ENCODE data around the gene ACBD6.
"Not testable (repeated sequence)": the region's sequence is repeated elsewhere in the genome, so short reads cannot be mapped to it uniquely, and the experiment has no call there.

The ACBD6 gene

GRCh38 chr1:180502361-180503279, at the start of gene ACBD6:
ACBD6 (minus strand) TSS chr1:180502577; CDS start chr1:180502266, 311 bp downstream.
- peak within 1 kb of the TSS; percentile 90 for H3K4me3 ChIP-seq (ENCODE audit: low read depth, low read length)
- H3K27me3 ChIP-seq (ENCODE audit: control insufficient read depth, insufficient read depth, low read length), result peaks cover 7% of the 10 kb centered on the region; the same call in 1 of the 2 replicates
- peak within 1 kb of the TSS; percentile 94 for H3K9ac ChIP-seq (ENCODE audit: low read depth, low read length)
- peak within 1 kb of the TSS; percentile 96 for H3K27ac ChIP-seq (ENCODE audit: low read depth, low read length)
- no peaks in the 10 kb centered on the region for H3K4me1 ChIP-seq (ENCODE audit: control insufficient read depth, insufficient read depth, low read length)
- peaks cover 10% of the 10 kb centered on the region for H3K36me3 ChIP-seq (ENCODE audit: control insufficient read depth, insufficient read depth, low read length)
- no peaks in the 10 kb centered on the region for H3K9me3 ChIP-seq (ENCODE audit: control insufficient read depth, insufficient read depth, low read length)

GRCh38 chr1:180551997-180552396, 49.6 kb upstream of the ACBD6 start:
- Histone ChIP-seq H3K27me3 (ENCODE audit: control insufficient read depth, insufficient read depth, low read length) (no peaks in the 10 kb centered on the region), H3K9ac (ENCODE audit: low read depth, low read length) (no peak overlapping the region), H3K36me3 (ENCODE audit: control insufficient read depth, insufficient read depth, low read length) (no peaks in the 10 kb centered on the region), H3K4me1 (ENCODE audit: control insufficient read depth, insufficient read depth, low read length) (0 out of 2 replicates have a peak, but pooled peaks cover 3% of the 10 kb centered on the region), H3K9me3 (ENCODE audit: control insufficient read depth, insufficient read depth, low read length) (no peaks in the 10 kb centered on the region), H3K4me3 (ENCODE audit: low read depth, low read length) (no peak overlapping the region), H3K27ac (ENCODE audit: low read depth, low read length) (no peak overlapping the region)

- H3K27me3 ChIP-seq (ENCODE audit: control insufficient read depth, insufficient read depth, low read length), result no peaks in the 10 kb centered on the region
- H3K9me3 ChIP-seq (ENCODE audit: control insufficient read depth, insufficient read depth, low read length), result no peaks in the 10 kb centered on the region
- no peak overlapping the region for H3K4me3 ChIP-seq (ENCODE audit: low read depth, low read length)
- no peak overlapping the region for H3K9ac ChIP-seq (ENCODE audit: low read depth, low read length)
- no peaks in the 10 kb centered on the region for H3K36me3 ChIP-seq (ENCODE audit: control insufficient read depth, insufficient read depth, low read length)
- H3K27ac ChIP-seq (ENCODE audit: low read depth, low read length), result no peak overlapping the region
- 0 out of 2 replicates have a peak, but pooled peaks cover 3% of the 10 kb centered on the region for H3K4me1 ChIP-seq (ENCODE audit: control insufficient read depth, insufficient read depth, low read length)
Observed at GRCh38 chr1:180550241-180550640, 47.9 kb upstream of the ACBD6 start.

- H3K9me3 ChIP-seq (ENCODE audit: control insufficient read depth, insufficient read depth, low read length); H3K27ac ChIP-seq (ENCODE audit: low read depth, low read length); H3K4me3 ChIP-seq (ENCODE audit: low read depth, low read length); H3K36me3 ChIP-seq (ENCODE audit: control insufficient read depth, insufficient read depth, low read length); H3K9ac ChIP-seq (ENCODE audit: low read depth, low read length); H3K27me3 ChIP-seq (ENCODE audit: control insufficient read depth, insufficient read depth, low read length); H3K4me1 ChIP-seq (ENCODE audit: control insufficient read depth, insufficient read depth, low read length): not testable (repeated sequence)
Observed at GRCh38 chr1:180549770-180550169, 47.4 kb upstream of the ACBD6 start.

- Histone ChIP-seq H3K9ac (ENCODE audit: low read depth, low read length) (no peak overlapping the region), H3K27ac (ENCODE audit: low read depth, low read length) (no peak overlapping the region), H3K27me3 (ENCODE audit: control insufficient read depth, insufficient read depth, low read length) (no peaks in the 10 kb centered on the region), H3K4me3 (ENCODE audit: low read depth, low read length) (no peak overlapping the region), H3K9me3 (ENCODE audit: control insufficient read depth, insufficient read depth, low read length) (no peaks in the 10 kb centered on the region), H3K36me3 (ENCODE audit: control insufficient read depth, insufficient read depth, low read length) (no peaks in the 10 kb centered on the region), H3K4me1 (ENCODE audit: control insufficient read depth, insufficient read depth, low read length) (0 out of 2 replicates have a peak, but pooled peaks cover 3% of the 10 kb centered on the region)
Observed at GRCh38 chr1:180548686-180549317, 46.4 kb upstream of the ACBD6 start.

- H3K9ac ChIP-seq (ENCODE audit: low read depth, low read length), result no peak overlapping the region
- no peaks in the 10 kb centered on the region for H3K27me3 ChIP-seq (ENCODE audit: control insufficient read depth, insufficient read depth, low read length)
- no peak overlapping the region for H3K27ac ChIP-seq (ENCODE audit: low read depth, low read length)
- H3K9me3 ChIP-seq (ENCODE audit: control insufficient read depth, insufficient read depth, low read length), result no peaks in the 10 kb centered on the region
- H3K4me3 ChIP-seq (ENCODE audit: low read depth, low read length), result no peak overlapping the region
- H3K36me3 ChIP-seq (ENCODE audit: control insufficient read depth, insufficient read depth, low read length), result no peaks in the 10 kb centered on the region
- H3K4me1 ChIP-seq (ENCODE audit: control insufficient read depth, insufficient read depth, low read length), result peaks cover 14% of the 10 kb centered on the region
Observed at GRCh38 chr1:180545991-180546390, 43.6 kb upstream of the ACBD6 start.

- Histone ChIP-seq H3K36me3 (ENCODE audit: control insufficient read depth, insufficient read depth, low read length) (no peaks in the 10 kb centered on the region), H3K9ac (ENCODE audit: low read depth, low read length) (no peak overlapping the region), H3K27ac (ENCODE audit: low read depth, low read length) (no peak overlapping the region), H3K9me3 (ENCODE audit: control insufficient read depth, insufficient read depth, low read length) (no peaks in the 10 kb centered on the region), H3K27me3 (ENCODE audit: control insufficient read depth, insufficient read depth, low read length) (no peaks in the 10 kb centered on the region), H3K4me3 (ENCODE audit: low read depth, low read length) (no peak overlapping the region), H3K4me1 (ENCODE audit: control insufficient read depth, insufficient read depth, low read length) (peaks cover 11% of the 10 kb centered on the region)
Observed at GRCh38 chr1:180544050-180544449, 41.7 kb upstream of the ACBD6 start.

GRCh38 chr1:180542838-180543145, 40.4 kb upstream of the ACBD6 start:
- Histone ChIP-seq H3K4me1 (ENCODE audit: control insufficient read depth, insufficient read depth, low read length) (peaks cover 11% of the 10 kb centered on the region), H3K9ac (ENCODE audit: low read depth, low read length) (no peak overlapping the region), H3K27ac (ENCODE audit: low read depth, low read length) (no peak overlapping the region), H3K27me3 (ENCODE audit: control insufficient read depth, insufficient read depth, low read length) (no peaks in the 10 kb centered on the region), H3K9me3 (ENCODE audit: control insufficient read depth, insufficient read depth, low read length) (no peaks in the 10 kb centered on the region), H3K36me3 (ENCODE audit: control insufficient read depth, insufficient read depth, low read length) (no peaks in the 10 kb centered on the region), H3K4me3 (ENCODE audit: low read depth, low read length) (0 out of 2 replicates have a peak overlapping the region, but pooled peaks have one; percentile 10)

- no peaks in the 10 kb centered on the region for H3K9me3 ChIP-seq (ENCODE audit: control insufficient read depth, insufficient read depth, low read length)
- no peaks in the 10 kb centered on the region for H3K27me3 ChIP-seq (ENCODE audit: control insufficient read depth, insufficient read depth, low read length)
- H3K36me3 ChIP-seq (ENCODE audit: control insufficient read depth, insufficient read depth, low read length), result no peaks in the 10 kb centered on the region
- 0 out of 2 replicates have a peak overlapping the region, but pooled peaks have one; percentile 10 for H3K4me3 ChIP-seq (ENCODE audit: low read depth, low read length)
- H3K4me1 ChIP-seq (ENCODE audit: control insufficient read depth, insufficient read depth, low read length), result peaks cover 11% of the 10 kb centered on the region
- H3K9ac ChIP-seq (ENCODE audit: low read depth, low read length), result no peak overlapping the region
- H3K27ac ChIP-seq (ENCODE audit: low read depth, low read length), result no peak overlapping the region
Observed at GRCh38 chr1:180542113-180542837, 39.9 kb upstream of the ACBD6 start.

- no peak overlapping the region for H3K9ac ChIP-seq (ENCODE audit: low read depth, low read length)
- H3K4me3 ChIP-seq (ENCODE audit: low read depth, low read length), result no peak overlapping the region
- no peaks in the 10 kb centered on the region for H3K27me3 ChIP-seq (ENCODE audit: control insufficient read depth, insufficient read depth, low read length)
- H3K9me3 ChIP-seq (ENCODE audit: control insufficient read depth, insufficient read depth, low read length), result no peaks in the 10 kb centered on the region
- H3K27ac ChIP-seq (ENCODE audit: low read depth, low read length), result no peak overlapping the region
- peaks cover 11% of the 10 kb centered on the region for H3K4me1 ChIP-seq (ENCODE audit: control insufficient read depth, insufficient read depth, low read length)
- no peaks in the 10 kb centered on the region for H3K36me3 ChIP-seq (ENCODE audit: control insufficient read depth, insufficient read depth, low read length)
Observed at GRCh38 chr1:180540697-180541594, 38.6 kb upstream of the ACBD6 start.

Measured in HUES48 (cell line).